ENCODE data around the gene C3orf80.
A peak's percentile ranks its signal among the peaks of the same experiment; 100 is the strongest.

C3orf80 gene

GRCh38 chr3:160210799-160211221, 14.4 kb upstream of the C3orf80 start:
- peak; percentile 43 for TF ChIP-seq CTCF (IDR thresholded peaks at IDR 0.05; ENCODE audit: control insufficient read depth, insufficient read depth, low read depth, low read length, missing control alignments)
- DNase-seq (ENCODE audit: low read depth): peak; percentile 28
- H3K4me3 ChIP-seq (ENCODE audit: control insufficient read depth, low read depth, low read length): no peak overlapping the region

DNA sequence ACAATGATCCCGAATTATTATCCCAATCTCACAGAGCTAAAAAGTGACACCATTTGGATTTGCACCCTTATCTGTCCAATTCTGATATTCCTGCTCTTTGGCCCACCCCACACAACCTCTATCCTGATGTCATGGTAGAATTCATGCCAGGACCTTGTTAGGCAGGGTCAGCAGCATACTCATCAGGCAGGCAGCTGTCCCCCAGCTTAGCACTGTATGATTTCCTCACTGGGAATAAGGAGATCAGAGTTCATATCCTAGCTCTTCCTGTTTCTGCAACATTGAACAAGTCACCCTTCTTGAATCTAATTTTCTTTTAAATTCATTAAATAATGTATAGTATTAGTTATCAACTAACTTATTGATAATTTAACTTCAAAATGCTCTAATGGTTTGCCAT, 12.0 kb upstream of the C3orf80 start:
- TF ChIP-seq CTCF (IDR thresholded peaks at IDR 0.05; ENCODE audit: control insufficient read depth, insufficient read depth, low read depth, low read length, missing control alignments): no peak
- no peak overlapping the region for H3K4me3 ChIP-seq (ENCODE audit: control insufficient read depth, low read depth, low read length)
- no peak for DNase-seq (ENCODE audit: low read depth)

DNA sequence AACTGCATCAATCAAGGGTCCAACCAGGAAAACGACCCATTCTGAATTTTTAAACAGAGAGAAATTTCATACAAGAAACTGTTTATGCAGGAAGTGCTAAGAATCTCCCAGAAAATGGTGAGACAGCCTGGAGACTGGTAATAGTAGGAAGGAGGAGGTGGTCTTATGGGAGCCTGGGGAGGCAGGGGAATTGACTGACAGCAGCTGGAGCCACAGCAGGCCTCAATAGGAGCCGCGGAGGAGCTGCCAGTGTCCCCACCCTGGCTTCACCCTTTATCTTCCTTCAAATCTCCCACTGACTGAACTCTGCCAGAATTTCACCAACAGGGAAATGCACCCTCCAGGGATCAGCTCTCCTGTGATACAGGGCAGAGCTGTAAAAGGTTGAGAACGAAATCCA, 7.5 kb upstream of the C3orf80 start:
- no peak for DNase-seq (ENCODE audit: low read depth)
- no peak overlapping the region for H3K4me3 ChIP-seq (ENCODE audit: control insufficient read depth, low read depth, low read length)
- TF ChIP-seq CTCF (IDR thresholded peaks at IDR 0.05; ENCODE audit: control insufficient read depth, insufficient read depth, low read depth, low read length, missing control alignments): no peak

DNA sequence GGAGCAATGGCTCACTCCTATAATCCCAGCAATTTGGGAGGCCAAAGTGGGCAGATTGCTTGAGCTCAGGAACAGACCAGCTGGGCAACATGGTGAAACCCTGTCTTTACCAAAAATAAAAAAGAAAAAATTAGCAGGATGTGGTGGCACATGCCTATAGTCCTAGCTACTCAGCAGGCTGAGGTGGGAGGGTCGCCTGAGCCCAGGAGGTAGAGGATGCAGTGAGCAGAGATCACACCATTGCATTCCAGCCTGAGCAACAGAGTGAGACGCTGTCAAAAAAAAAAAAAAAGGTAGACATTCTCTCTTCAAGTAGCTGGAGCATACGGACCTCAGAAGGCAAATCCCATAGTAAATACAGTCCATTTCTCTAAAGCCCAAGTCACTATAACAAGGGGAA, 7.1 kb upstream of the C3orf80 start:
- H3K4me3 ChIP-seq (ENCODE audit: control insufficient read depth, low read depth, low read length): no peak overlapping the region
- TF ChIP-seq CTCF (IDR thresholded peaks at IDR 0.05; ENCODE audit: control insufficient read depth, insufficient read depth, low read depth, low read length, missing control alignments): no peak
- DNase-seq (ENCODE audit: low read depth): no peak

DNA sequence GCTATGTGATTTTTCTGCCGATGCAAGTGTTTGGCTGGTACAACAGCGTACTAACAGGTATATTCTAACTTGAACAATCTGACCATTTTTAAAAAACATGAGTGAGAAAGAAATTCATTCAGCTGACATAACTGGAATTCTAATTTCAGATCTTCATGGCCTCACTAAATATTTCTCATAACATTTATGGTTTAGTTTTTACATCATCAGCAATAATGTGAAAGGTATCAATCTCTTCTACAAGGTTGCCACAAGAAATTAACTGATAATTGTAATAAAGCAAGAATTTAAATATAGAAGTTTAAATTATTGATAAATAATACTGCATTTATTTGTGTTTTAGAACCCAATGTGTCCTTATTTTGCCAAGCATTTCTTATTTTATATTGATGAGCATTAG, 5.2 kb upstream of the C3orf80 start:
- no peak for TF ChIP-seq CTCF (IDR thresholded peaks at IDR 0.05; ENCODE audit: control insufficient read depth, insufficient read depth, low read depth, low read length, missing control alignments)
- DNase-seq (ENCODE audit: low read depth): no peak
- no peak overlapping the region for H3K4me3 ChIP-seq (ENCODE audit: control insufficient read depth, low read depth, low read length)

DNA sequence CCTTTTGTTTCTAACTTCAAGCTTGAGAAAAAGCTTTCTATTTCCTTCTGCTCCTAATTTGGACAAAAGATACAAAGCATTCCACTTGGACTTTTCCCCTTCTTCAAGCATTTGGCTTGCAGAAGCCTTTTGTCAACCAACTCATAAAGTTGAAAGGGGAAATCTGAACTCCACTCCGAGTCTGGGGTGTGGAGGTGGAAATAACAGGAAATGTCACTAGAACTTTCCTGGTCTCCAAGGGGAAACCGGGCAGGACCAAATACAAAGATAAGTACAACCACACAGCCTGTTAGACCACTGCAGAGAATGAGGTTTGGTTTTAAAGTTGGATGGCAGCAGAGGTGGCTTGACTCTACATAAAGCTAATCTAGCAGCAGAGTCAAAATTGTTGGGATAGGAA, 4.2 kb upstream of the C3orf80 start:
- no peak for TF ChIP-seq CTCF (IDR thresholded peaks at IDR 0.05; ENCODE audit: control insufficient read depth, insufficient read depth, low read depth, low read length, missing control alignments)
- DNase-seq (ENCODE audit: low read depth): no peak
- no peak overlapping the region for H3K4me3 ChIP-seq (ENCODE audit: control insufficient read depth, low read depth, low read length)

DNA sequence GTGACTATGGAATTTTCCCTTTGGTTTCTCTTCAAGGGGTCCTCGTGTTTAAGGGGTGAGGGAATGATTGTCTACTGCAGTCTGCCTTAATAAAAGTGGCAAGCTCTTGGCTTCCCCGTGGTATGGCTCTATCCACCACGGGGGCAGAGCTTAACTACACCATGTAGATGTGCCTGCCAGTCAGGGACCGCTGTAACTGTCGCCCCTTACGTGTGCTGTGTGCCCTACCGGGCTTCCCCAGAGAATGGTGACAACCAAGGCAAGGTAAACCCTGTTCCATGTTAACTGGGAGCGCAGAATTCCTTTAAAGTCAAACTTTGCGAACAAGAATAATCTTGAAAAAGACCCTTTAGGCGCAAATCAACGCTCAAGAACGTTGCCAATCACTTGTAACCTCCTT, 966 bp upstream of the C3orf80 start:
- H3K4me3 ChIP-seq (ENCODE audit: control insufficient read depth, low read depth, low read length): no peak overlapping the region
- no peak for DNase-seq (ENCODE audit: low read depth)
- TF ChIP-seq CTCF (IDR thresholded peaks at IDR 0.05; ENCODE audit: control insufficient read depth, insufficient read depth, low read depth, low read length, missing control alignments): no peak
